Testis (tissue), 3 donors: ENCODE results near the gene HLA-DQB1. TPM values are rescaled to one million over a fixed set of nuclear protein-coding genes. Genes with fewer than 3 reads are reported as not detected.

Experiments used
- DNase-seq: peaks from one replicate; pipeline ENCODE4 v3.0.0-alpha.2; 2019
- H3K27ac ChIP-seq, 2 donors: fragments of 200-600 bp; sonication (generic); one replicate each; pipeline ENCODE4 v1.5.1; 2019
- H3K27me3 ChIP-seq: fragments of 200-600 bp; sonication (generic); one replicate; pipeline ENCODE4 v1.5.1; 2019
- H3K36me3 ChIP-seq: fragments of 200-600 bp; sonication (generic); one replicate; pipeline ENCODE4 v1.5.1; 2017; ENCODE audit warnings: low read depth; ENCODE audit errors: missing control alignments
- H3K4me1 ChIP-seq: fragments of 200-600 bp; sonication (generic); one replicate; pipeline ENCODE4 v1.5.1; 2019
- H3K4me3 ChIP-seq, 2 donors: fragments of 200-600 bp; sonication (generic); one replicate each; pipeline ENCODE4 v1.5.1; 2017 to 2019
- H3K9me3 ChIP-seq: fragments of 200-600 bp; sonication (generic); one replicate; pipeline ENCODE4 v1.5.1; 2017
- CTCF ChIP-seq, 3 experiments: fragments of 450-650 bp in 2 of 3; fragments of 200-600 bp in 1 of 3; sonication (generic) in 1 of 3; IDR thresholded peaks; one replicate each; pipeline ENCODE4 v1.5.1; 2016 to 2019; ENCODE audit warnings: antibody characterized with exemption in 3 of 3, mild to moderate bottlenecking in 2 of 3, moderate library complexity in 1 of 3
- POLR2A ChIP-seq: fragments of 450-650 bp; IDR thresholded peaks from one replicate; pipeline ENCODE4 v1.6.1; 2017; ENCODE audit warnings: antibody characterized with exemption, mild to moderate bottlenecking, moderate library complexity
- WGBS, 2 donors: methylation state at CpG; one replicate each; pipeline ENCODE4 v1.1.5; 2018; 5-methylcytosine and 5-hydroxymethylcytosine counted together
- intact Hi-C: fragments of 100-400 bp; cut with DNase I; formaldehyde crosslinking; loops from one replicate; pipeline ENCODE4 v1.15.1; 2023; ENCODE audit warnings: low total_unique reads
- polyA plus RNA-seq: library from polyadenylated mRNA; stranded (reverse); fragments of 350-450 nt; fragmentation: Illumina TruSeq; extraction: RNeasy Lipid Tissue Mini Kit (QIAGEN cat#74804); gene quantifications from one replicate; pipeline ENCODE4 v1.2.3, GENCODE V29; 2014; ENCODE audit warnings: low read depth, low replicate concordance; ENCODE audit not compliant: insufficient read depth
- total RNA-seq, 2 donors: library from RNA; depleted of rRNA; stranded (reverse); fragments of >200 nt; gene quantifications; one replicate each; pipeline ENCODE4 v1.2.3, GENCODE V29; 2016

Gene HLA-DQB1
- total and polyA plus RNA-seq, 3 donors from 2014 or later, result 0.08 to 7.7 (median 1.7) TPM

DNA sequence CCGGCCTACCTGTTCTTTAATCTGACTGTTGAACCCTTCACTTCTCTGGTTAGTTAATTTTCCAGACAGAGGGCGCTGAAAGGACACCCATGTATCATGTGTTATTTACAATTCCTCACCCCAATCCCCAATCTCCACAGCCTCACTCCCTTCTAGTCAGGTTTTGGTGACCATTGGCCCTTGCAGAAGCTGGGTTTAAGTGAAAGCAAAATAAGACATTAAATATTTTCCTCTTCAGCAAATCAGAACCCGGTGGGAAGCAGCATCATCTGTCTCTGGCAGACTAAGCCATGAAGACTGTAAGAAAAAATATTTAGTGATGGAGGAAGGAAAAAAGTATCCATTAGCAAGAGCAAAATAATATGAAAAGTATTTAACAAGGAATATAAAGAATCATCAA, 38.6 kb downstream of the HLA-DQB1 start:
- WGBS, 2 donors, result 30 to 61% methylated on average over 3 of the region's 3 CpGs
- Histone ChIP-seq H3K36me3 (no peaks in the 10 kb centered on the region), H3K27ac (no peak overlapping the region), H3K27me3 (no peaks in the 10 kb centered on the region), H3K9me3 (no peaks in the 10 kb centered on the region), H3K4me3 (no peak overlapping the region), H3K4me1 (no peaks in the 10 kb centered on the region)
- intact Hi-C loops, result no loop called here
- peak; percentile 47 for DNase-seq
- TF ChIP-seq CTCF (IDR thresholded peaks at IDR 0.05) (no peak), POLR2A (no peak)

DNA sequence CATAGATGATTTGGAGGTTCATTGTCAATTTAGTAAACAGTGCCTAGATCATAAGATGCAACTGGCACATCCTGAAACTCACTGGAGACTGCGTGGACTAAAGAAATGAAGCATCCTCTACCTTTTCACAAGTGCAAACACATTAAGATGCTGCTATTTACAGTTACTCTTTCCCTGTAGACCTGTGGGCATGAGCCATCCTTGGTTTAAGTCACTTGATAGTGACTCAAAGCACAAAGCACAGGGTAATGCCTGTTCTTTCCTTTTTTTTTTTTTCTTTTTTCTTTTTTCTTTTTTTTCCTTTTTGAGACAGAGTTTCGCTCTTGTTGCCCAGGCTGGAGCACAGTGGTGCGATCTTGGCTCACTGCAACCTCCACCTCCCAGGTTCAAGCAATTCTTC, 39.2 kb downstream of the HLA-DQB1 start:
- Histone ChIP-seq H3K27me3 (no peaks in the 10 kb centered on the region), H3K4me1 (no peaks in the 10 kb centered on the region), H3K36me3 (no peaks in the 10 kb centered on the region), H3K27ac (no peak overlapping the region), H3K4me3 (no peak overlapping the region), H3K9me3 (no peaks in the 10 kb centered on the region)
- no peak for DNase-seq
- TF ChIP-seq CTCF (IDR thresholded peaks at IDR 0.05) (no peak), POLR2A (no peak)
- 0 to 49% methylated on average over 1 to 3 of the region's 3 CpGs for WGBS, 2 donors
- intact Hi-C loops, result no loop called here

DNA sequence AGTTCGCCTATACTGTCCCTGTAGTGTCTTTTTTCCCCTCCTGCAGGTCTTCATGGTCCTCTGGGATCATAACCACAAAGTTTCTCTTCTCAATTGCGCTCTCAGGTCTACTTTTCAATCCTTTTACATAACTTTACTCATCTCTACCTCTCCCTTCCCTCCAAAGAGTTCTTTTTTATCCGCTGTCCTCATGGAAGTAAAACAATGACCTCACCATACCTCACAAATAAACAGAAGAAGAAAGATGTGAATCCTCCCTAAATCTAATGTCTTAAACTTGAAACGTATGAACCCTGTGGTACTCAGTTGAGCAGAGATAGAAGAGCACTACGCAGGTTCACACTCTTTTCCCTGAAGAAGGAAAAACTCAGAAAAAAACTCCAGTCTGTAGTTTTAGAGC, 41.3 kb downstream of the HLA-DQB1 start:
- H3K4me3 ChIP-seq, result no peak overlapping the region
- WGBS, 2 donors, result 17 to 31% methylated on average over 5 of the region's 5 CpGs
- DNase-seq, result no peak

DNA sequence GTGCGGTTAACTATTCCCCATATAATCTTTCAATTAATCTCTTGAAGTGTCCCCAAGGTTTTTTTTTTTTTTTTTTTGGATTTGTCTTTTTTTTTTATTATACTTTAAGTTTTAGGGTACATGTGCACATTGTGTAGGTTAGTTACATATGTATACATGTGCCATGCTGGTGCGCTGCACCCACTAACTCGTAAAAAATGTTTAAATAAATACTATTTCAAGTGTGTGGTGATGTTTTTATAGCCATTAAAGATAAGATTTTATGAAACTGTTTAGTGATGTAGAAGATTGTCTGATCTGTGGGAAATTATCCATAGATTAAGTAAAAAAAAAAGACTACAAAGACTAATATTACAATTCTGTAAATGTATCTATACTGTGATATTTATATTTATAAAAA, 41.9 kb downstream of the HLA-DQB1 start:
- no peak for DNase-seq
- H3K27ac ChIP-seq, result no peak overlapping the region
- H3K9me3 ChIP-seq, result no peaks in the 10 kb centered on the region
- WGBS, 2 donors, result 0% methylated on average over 1 of the region's 3 CpGs
- H3K36me3 ChIP-seq, result no peaks in the 10 kb centered on the region
- no peak overlapping the region for H3K4me3 ChIP-seq
- no peaks in the 10 kb centered on the region for H3K27me3 ChIP-seq
- intact Hi-C loops, result no loop called here
- H3K4me1 ChIP-seq, result no peaks in the 10 kb centered on the region
- TF ChIP-seq CTCF (IDR thresholded peaks at IDR 0.05), result no peak
- TF ChIP-seq POLR2A, result no peak

More for the DNA sequence above, 41.3 kb downstream of the HLA-DQB1 start:
- Histone ChIP-seq H3K4me1 (no peaks in the 10 kb centered on the region), H3K36me3 (no peaks in the 10 kb centered on the region), H3K27me3 (no peaks in the 10 kb centered on the region), H3K9me3 (no peaks in the 10 kb centered on the region), H3K27ac (no peak overlapping the region)
- TF ChIP-seq CTCF (IDR thresholded peaks at IDR 0.05) (no peak), POLR2A (no peak)
- intact Hi-C loops, result no loop called here

GRCh38 chr6:32623693-32624092, 42.8 kb downstream of the HLA-DQB1 start:
- no peak overlapping the region for H3K4me3 ChIP-seq
- no peaks in the 10 kb centered on the region for H3K36me3 ChIP-seq
- H3K27ac ChIP-seq, result no peak overlapping the region
- H3K9me3 ChIP-seq, result no peaks in the 10 kb centered on the region
- intact Hi-C loops, result no loop called here
- TF ChIP-seq POLR2A (no peak), CTCF (IDR thresholded peaks at IDR 0.05) (no peak)
- H3K27me3 ChIP-seq, result no peaks in the 10 kb centered on the region
- H3K4me1 ChIP-seq, result no peaks in the 10 kb centered on the region
- DNase-seq, result no peak
